Mesothelial cell of epicardium (in vitro differentiated cells): Measurements from ENCODE around the gene CES3. TPM values are rescaled to one million over a fixed set of nuclear protein-coding genes. Genes with fewer than 3 reads are reported as not detected.

ENCODE experiments used
- DNase-seq, 2 experiments: peaks; one replicate each; pipeline ENCODE4 v3.0.0; 2021; ENCODE audit warnings: low spot score in 2 of 2; ENCODE audit not compliant: unreplicated experiment in 2 of 2
- H3K27ac Mint-ChIP-seq: 2 replicates; pipeline ENCODE4 v1.8.0; 2021; ENCODE audit warnings: mixed read lengths
- H3K27me3 Mint-ChIP-seq: 2 replicates; pipeline ENCODE4 v1.8.0; 2021; ENCODE audit warnings: low read depth, mixed read lengths
- H3K36me3 Mint-ChIP-seq: 2 replicates; pipeline ENCODE4 v1.8.0; 2021; ENCODE audit warnings: mixed read lengths
- H3K4me1 Mint-ChIP-seq: 2 replicates; pipeline ENCODE4 v1.8.0; 2021; ENCODE audit warnings: mixed read lengths
- H3K4me3 Mint-ChIP-seq: 2 replicates; pipeline ENCODE4 v1.8.0; 2021; ENCODE audit warnings: mild to moderate bottlenecking, moderate library complexity, mixed read lengths
- H3K9me3 Mint-ChIP-seq: 2 replicates; pipeline ENCODE4 v1.8.0; 2021; ENCODE audit warnings: mixed read lengths
- total RNA-seq: library from RNA; stranded (reverse); gene quantifications from 3 replicates; pipeline ENCODE4 v1.2.1, GENCODE V29; 2021
- TF ChIP-seq, protein P1 (sequence below): fragments of 200-600 bp; sonication (generic); IDR thresholded peaks from one replicate; pipeline ENCODE4 v1.5.0; 2021; ENCODE audit warnings: antibody characterized with exemption; ENCODE audit not compliant: unreplicated experiment

CES3 gene
- total RNA-seq, 1 donor from 2014 or later: 5.1 TPM

DNA sequence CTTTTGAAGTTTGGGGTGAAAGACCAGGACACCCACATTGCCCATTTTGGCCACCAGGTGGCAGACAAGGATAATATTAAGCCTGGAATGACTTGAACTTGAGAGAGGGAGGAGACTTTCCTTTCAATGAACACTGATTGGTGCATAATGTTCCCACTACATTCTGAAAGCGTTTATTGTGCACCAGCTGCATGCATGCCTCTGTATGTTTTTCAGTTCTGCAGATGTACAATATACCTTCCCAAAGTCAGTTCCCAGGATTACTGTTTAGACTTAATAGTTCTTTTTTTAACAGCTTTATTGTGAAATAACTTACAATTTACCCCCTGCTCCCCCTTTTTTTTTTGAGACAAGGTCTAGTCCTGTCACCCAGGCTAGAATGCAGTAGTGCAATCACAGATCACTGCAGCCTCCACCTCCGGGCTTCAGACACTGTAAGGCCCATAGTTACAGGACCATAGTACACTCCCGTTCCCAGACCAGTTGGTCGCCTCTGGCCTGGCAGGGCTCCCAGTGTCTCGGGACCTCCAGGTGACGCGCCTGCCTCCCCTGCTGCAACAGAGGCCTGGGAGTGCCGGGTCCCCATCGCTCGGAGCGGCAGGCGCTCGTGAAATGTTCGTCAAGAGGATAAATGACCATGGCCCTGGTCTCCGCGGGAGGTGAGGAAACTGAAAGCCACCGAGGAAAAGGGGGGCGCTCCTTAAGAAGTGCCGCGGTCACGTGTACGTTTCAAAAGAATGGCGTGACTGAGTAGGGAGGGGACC lies 13.6 kb upstream of the CES3 start:
- Mint-ChIP-seq H3K4me3 (no peak overlapping the region), H3K9me3 (peaks cover 8% of the 10 kb centered on the region), H3K4me1 (no peaks in the 10 kb centered on the region), H3K36me3 (peaks cover 6% of the 10 kb centered on the region), H3K27me3 (peaks cover 5% of the 10 kb centered on the region), H3K27ac (no peak overlapping the region)
- TF ChIP-seq, protein P1, sequence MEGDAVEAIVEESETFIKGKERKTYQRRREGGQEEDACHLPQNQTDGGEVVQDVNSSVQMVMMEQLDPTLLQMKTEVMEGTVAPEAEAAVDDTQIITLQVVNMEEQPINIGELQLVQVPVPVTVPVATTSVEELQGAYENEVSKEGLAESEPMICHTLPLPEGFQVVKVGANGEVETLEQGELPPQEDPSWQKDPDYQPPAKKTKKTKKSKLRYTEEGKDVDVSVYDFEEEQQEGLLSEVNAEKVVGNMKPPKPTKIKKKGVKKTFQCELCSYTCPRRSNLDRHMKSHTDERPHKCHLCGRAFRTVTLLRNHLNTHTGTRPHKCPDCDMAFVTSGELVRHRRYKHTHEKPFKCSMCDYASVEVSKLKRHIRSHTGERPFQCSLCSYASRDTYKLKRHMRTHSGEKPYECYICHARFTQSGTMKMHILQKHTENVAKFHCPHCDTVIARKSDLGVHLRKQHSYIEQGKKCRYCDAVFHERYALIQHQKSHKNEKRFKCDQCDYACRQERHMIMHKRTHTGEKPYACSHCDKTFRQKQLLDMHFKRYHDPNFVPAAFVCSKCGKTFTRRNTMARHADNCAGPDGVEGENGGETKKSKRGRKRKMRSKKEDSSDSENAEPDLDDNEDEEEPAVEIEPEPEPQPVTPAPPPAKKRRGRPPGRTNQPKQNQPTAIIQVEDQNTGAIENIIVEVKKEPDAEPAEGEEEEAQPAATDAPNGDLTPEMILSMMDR: peak; percentile 93
- peak in 1 of 2 experiments; percentile 79 for DNase-seq

DNA sequence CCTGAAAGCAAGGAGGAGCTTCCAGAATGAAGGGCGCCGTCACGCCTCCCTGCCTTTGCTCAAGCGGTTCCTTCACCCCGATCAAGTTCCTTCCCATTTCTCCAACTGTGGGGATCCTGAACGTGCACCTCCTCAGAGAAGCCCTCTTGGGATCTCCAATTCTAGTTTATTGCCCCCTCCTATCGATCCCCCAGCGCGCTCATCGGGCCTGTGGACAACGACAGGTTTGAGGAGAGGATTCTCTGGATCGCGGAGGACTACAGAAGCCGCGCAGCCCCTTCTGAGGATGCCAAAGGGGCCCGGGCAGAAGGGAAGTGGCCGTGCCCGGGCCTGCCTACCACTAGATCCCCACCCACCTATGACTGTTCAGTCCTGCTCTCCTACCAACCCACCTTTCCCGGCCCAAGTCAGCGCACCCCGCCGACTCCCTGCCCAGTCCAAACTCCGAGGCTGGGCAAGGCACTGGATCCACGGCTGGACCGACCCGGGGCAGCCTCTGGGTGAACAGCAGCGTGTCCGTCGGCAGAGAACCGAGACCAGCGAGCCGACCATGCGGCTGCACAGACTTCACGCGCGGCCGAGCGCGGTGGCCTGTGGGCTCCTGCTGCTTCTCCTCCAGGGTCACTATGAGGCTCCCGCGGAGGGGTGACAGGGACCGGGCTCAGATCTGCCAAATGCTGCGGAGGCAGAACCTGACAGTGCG lies 12.8 kb upstream of the CES3 start:
- Mint-ChIP-seq H3K36me3 (no peaks in the 10 kb centered on the region), H3K4me3 (no peak overlapping the region), H3K9me3 (peaks cover 8% of the 10 kb centered on the region), H3K4me1 (no peaks in the 10 kb centered on the region), H3K27ac (no peak overlapping the region), H3K27me3 (peaks cover 5% of the 10 kb centered on the region)
- no peak for DNase-seq
- TF ChIP-seq, protein P1: no peak

DNA sequence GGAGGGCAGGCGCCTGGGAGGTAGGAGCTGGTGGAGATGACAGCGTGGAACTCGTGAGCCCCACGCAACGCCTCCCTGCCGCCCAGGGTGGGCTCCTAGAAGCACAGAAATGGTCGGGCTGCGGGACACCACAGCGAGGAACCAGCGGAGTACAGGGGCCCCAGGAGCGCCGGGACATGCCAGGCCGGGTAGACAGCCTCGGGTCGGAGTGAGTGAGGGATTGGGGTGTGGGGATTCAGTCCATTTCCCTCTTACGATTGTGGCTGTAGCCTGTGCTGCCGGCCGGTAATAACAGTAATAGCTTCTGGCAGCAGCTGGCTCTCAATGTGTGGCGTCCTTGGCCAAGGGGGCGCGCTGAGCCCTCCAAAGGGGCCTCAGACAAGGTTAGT lies 12.2 kb upstream of the CES3 start:
- no peak overlapping the region for H3K27ac Mint-ChIP-seq
- peaks cover 5% of the 10 kb centered on the region for H3K27me3 Mint-ChIP-seq
- peaks cover 8% of the 10 kb centered on the region for H3K9me3 Mint-ChIP-seq

DNA sequence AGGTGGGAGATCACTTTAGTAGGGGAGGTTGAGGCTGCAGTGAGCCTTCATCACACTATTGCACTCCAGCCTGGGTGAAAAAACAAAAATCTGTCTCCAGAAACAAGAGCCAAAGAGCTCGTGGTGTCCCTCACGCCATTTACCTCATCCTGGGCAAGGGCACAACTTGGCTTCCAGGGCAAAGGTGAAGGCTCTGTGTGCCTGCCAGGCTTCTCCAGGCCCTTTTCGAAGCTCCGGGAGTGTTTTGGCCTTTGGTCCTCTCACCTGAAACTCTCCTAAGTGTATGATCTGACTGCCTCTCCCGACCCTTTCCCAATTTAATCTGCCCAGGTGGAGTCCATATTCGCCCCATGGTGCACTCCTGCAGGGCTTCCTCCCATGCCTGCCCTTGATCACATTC lies 11.6 kb upstream of the CES3 start:
- H3K4me3 Mint-ChIP-seq: no peak overlapping the region
- H3K27me3 Mint-ChIP-seq: peaks cover 7% of the 10 kb centered on the region
- peaks cover 8% of the 10 kb centered on the region for H3K9me3 Mint-ChIP-seq
- no peak for DNase-seq
- H3K36me3 Mint-ChIP-seq: no peaks in the 10 kb centered on the region
- H3K4me1 Mint-ChIP-seq: peaks cover 2% of the 10 kb centered on the region
- no peak overlapping the region for H3K27ac Mint-ChIP-seq
- TF ChIP-seq, protein P1: no peak

More for the DNA sequence above, 12.2 kb upstream of the CES3 start:
- no peaks in the 10 kb centered on the region for H3K36me3 Mint-ChIP-seq
- no peak for DNase-seq
- peaks cover under 1% of the 10 kb centered on the region for H3K4me1 Mint-ChIP-seq
- TF ChIP-seq, protein P1: no peak
- no peak overlapping the region for H3K4me3 Mint-ChIP-seq

DNA sequence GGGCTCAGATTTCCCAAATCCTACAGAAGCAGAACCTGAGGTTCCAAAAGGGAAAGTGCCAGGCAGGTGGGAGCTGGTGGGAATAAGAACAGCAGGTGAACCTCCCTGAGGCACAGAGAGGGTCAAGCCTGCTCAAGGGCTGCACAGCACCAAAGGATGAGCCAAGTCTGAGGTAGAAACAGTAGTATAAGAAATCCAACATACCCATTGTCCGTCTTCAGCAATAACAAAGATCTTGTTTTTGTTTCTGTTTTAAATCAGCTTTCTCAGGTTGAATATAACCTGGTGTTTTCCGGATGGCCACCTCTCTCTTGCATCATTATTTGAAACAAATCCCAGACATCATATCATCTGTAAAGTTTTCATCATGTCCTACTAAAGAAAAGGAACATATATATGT lies 10.6 kb upstream of the CES3 start:
- TF ChIP-seq, protein P1: no peak
- H3K27ac Mint-ChIP-seq: no peak overlapping the region
- H3K36me3 Mint-ChIP-seq: no peaks in the 10 kb centered on the region
- DNase-seq: no peak
- H3K4me1 Mint-ChIP-seq: peaks cover 7% of the 10 kb centered on the region
- H3K4me3 Mint-ChIP-seq: no peak overlapping the region
- peaks cover 8% of the 10 kb centered on the region for H3K9me3 Mint-ChIP-seq
- peaks cover 7% of the 10 kb centered on the region for H3K27me3 Mint-ChIP-seq
